GM19324 (cell line): ENCODE results near the gene GTF3C1.

Experiments
- ATAC-seq: cut with Tn5 transposase; IDR thresholded peaks from one replicate; pipeline ENCODE4 v1.9.1; 2021; ENCODE audit warnings: mild to moderate bottlenecking, moderate library complexity; ENCODE audit not compliant: unreplicated experiment, low FRiP score

Gene GTF3C1

DNA sequence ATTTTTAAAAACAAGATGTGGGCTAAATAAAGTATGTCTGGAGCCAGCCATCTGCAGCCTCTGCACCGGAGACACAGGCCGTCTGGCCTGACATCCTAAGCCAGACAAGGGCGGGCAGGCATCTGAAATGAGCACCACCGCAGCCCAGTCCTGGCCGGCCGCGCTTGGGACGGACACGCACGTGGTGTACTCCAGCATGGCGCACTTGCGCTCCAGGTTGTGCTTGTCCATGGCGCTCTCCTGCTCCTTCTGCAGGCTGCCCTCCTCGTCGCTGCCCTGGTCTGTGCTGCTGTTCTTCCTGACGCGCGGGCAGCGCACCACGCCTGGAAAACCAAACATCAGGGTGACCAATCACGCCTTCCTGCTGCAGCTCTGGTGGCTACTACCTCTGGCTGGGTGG lies 60.3 kb downstream of the GTF3C1 start:
- no peak for ATAC-seq

DNA sequence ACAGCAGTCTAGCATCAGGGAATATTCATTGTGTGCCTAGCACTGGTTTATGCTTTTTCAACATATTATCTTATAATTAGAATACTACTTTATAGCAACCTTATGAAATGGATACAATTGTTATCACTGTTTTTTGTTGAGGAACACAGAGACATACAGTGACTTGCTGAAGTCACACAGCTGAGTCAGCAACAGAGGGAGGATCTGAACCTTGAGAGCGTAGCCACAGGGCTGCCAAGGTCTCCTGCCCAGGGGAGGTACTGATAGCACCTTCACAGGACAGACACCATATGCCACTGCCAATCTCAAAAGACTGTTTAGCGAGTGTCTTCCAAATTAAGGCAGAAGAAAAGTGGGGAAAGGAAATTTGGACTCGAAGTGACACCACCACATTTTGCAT lies 63.0 kb downstream of the GTF3C1 start:
- ATAC-seq = no peak

DNA sequence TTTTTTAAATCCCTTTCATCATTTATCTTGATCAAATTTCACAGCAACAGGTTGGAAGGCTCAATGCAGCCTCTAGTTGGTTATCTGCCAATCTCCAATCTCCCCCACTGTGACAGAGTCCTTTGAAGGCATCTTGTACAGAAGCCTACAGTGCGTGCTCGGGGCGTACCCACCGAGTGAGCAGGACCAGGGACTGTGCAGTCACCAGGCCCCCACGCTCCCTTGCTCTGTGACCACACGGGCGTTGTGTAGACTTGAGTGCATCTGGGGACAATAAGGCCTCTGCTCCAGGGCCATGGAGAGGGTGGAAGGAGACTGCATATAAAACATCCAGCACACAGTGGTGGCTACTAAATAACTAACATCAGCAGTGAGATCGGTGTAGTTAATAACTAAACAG lies 63.4 kb downstream of the GTF3C1 start:
- no peak for ATAC-seq

DNA sequence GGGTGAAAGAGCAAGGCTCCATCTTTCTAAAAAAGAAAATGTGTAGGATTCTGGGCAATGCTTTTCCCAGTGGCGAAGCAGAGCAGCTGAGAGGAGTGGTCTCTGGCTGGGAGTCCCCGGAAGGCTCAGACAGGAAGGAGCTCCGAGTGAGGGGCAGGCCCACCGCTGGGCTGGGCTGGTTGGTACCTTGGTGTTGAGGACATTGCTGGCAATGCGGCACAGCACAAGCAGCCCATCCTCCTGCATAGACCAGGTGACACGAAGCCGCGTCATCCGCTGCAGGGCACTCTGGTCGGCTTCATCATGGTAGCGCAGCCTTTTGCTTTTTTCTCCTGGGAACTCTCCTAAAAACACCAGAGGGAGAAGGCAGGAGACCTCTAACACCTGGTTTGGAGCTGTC lies 63.9 kb downstream of the GTF3C1 start:
- no peak for ATAC-seq

DNA sequence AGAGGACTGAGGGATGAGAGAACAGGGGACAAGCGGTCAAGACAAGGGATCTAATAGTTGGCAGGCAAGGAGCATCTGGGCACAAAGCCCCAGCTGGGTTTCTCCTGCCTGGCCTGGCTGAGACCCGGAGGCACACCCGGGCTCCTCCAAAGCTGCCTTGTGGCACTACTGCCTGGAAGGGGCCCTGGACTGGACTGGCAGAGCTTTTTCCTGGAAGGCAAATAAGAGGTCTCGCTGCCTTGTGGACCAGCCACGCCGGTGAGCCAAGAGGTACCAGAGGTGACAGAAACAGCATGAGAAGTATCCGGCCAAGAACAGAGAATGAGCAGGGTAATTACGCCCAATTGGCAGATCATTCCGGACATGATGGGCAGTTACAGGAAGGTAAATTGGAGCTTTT lies 64.6 kb downstream of the GTF3C1 start:
- no peak for ATAC-seq

DNA sequence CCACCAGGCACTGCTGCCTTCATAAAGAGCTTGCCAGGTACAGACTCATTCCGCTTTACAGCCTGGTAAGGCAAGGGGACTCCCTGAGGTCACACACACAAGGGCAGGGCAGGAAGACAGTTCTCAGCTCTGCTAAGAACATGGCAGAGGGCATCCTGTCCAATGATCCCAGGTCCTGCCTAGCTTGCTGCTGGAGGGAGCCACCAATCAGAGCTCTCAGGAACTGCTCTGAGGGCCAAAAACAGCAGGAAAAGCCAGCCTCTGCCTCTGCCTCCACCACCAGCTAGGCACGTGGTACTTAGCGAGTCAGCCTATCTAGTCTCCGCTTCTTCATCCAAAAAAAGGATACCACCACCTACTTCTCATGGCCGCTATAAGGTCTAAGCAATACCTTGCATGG lies 66.1 kb downstream of the GTF3C1 start:
- no peak for ATAC-seq

DNA sequence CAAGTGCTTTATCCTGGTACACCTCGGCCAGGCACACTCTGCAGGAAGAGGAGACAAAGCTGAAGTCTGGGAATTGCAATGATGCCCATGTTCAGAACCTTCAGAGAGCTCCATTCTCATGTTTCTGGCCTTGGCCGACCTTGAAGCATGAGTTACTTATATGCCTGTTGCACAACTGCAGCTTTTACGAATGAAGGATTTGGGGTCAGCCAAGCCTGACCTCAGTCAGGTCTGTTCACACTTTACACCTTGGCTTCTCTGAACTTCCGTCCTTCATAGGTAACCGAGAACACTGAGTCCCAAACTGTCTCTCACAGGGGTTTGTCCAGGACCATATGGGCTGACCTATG lies 66.7 kb downstream of the GTF3C1 start:
- no peak for ATAC-seq

DNA sequence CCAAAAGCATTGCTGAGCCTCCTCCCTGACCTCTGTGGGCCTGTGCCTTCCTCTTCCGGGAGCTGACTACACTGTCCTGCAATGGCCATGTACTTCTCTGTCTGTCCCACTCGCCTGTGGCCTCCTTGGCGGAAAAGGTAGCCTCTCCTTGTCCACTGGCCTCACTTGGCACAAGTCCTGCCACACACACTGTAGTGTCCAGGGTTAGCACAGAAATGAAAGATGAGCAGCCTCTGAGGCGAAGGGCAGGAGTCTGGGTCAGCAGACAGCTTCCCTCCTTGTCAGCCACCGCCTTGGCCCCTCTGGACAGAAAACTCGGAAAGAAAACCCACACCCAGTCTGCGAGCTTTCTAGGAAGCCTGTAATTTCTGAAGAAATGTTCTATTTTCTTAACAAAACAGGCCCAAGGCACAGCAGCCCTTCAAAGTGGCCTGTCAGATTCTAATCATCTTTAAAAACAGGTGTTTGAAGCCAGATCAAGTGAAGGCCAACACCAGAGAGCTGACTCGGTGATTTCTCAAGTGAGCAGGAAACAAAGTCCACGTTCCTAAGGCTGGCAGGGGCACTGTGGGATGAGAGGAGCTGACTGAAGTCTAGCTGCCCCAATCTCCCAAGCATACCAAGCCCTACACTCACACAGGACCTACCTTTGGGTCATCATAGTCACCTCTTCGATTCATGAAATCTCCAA lies 67.2 kb downstream of the GTF3C1 start:
- ATAC-seq = no peak

DNA sequence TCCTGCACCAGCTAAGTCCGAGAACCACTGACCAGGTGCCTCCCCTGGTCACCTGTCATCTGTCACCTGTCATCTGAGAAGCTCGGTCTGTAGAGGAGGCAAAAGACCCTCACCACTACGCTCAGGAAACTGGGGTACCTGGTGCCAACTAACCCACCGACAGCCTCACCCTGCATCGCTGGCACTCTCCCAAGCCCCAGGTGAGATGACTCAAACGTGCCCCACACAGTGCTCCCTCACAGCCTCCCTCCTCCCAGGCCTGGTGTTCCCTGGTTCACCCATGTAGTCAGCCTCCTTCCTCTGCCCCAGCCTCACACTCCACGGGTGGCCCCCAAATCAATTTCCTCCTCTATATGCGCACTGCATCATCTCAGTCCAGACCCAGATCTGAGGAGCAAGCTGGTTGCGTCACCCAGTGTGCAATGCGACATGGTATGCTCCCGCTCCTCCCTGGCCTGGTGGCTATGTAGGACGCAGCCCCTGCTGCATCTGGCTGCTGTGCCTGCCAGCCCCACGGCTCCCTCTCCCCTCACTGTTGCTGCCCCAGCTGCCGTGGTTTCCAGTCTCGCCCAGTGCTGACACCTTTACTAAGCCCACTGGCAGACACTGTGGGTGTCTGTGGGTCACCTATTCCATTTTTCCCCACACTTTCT lies 68.3 kb downstream of the GTF3C1 start:
- ATAC-seq = no peak

DNA sequence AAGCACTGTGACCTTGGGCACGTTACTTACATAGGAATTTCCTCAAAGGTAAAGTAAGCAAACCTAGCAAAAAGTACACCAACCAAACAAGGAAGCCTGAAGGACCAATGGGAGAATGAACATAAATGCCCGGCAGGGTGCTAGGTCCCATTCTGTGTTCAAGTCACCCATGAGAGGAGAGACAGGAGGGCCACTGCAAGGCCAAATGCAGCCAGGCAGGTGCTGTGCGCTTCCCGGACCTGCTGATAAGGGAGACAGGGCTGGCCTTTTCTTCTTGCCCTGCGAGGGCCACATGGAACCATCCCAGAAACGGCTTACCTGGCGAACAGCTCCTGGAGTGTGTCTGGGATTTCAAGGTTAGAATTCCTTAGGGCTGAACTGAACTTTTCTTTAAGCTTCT lies 69.0 kb downstream of the GTF3C1 start:
- ATAC-seq = no peak

DNA sequence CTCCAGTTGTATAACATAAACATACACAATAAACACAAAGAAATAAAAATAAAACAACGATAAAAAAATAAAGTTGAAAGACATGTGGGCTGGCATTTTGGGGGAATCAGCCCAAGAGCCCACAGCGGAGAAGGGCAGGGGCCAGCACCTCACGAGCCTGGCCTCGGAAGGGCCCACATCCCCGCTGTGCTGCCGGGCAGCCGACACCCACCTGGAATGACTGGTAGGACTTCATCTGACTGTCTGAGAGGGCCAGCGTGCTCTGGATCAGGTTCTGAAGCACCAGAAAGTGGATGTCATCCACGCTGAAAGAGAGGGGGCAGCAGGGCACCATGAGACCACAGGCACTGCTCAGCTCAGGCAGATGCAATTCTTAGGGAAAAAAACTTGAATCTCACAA lies 73.5 kb downstream of the GTF3C1 start:
- ATAC-seq = no peak

DNA sequence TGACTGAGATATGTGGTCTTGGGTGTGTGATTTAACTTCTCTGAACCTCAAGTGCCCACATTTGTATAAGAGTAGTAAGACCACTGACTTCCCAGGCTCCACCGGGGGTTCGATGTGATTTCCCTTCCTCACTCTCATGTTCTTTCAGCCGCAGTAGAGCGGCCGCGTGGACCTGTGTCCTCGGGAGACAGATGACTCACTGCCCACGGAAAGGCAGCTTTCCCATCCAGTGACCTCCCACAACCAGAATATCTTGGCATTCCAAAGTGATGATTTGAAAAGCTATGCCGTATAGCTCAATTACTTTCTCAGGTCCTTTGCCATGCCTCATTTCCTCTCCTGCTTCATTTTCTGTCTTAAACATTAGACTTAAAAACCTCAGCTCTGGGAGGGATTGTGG lies 74.2 kb downstream of the GTF3C1 start:
- no peak for ATAC-seq

DNA sequence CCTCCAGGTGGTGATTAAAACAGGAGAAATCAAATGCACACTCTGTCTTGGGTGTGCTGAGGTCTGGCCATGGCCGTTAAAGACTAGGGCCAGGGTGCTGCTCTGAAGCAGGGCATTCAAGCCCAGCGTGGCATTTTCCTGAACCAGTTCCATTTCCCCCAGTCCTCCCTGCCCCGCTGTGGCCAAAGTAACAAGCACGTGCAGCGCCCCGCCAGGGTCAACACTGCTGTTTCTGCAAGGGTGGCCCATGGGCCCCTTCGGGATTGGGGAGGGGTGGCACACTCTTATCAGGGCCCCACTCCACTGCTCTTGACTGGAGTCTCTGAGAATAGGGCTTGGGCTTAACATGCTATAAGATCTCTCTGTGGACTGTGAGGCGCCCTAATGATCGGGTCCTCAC lies 74.8 kb downstream of the GTF3C1 start:
- no peak for ATAC-seq

DNA sequence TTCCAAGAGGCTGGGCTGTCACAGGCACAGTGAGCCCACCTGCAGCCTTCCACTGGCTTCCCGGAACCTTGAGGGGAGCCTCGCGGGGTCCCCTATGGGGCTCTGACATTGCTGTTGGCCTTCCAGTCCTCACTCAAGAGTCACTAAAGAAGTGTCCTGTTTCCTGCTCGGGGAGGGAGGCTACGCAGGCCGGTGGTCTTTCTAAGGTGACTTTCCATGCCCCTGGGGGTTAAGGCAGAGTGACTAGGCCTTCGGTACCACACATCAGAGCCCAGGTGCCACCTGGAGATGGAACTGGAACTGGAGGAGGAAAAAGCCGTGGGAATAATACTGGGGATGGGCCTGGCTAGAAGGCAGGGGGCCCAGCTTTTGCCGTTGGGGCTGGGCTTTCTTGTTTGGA lies 75.7 kb downstream of the GTF3C1 start:
- ATAC-seq = no peak

DNA sequence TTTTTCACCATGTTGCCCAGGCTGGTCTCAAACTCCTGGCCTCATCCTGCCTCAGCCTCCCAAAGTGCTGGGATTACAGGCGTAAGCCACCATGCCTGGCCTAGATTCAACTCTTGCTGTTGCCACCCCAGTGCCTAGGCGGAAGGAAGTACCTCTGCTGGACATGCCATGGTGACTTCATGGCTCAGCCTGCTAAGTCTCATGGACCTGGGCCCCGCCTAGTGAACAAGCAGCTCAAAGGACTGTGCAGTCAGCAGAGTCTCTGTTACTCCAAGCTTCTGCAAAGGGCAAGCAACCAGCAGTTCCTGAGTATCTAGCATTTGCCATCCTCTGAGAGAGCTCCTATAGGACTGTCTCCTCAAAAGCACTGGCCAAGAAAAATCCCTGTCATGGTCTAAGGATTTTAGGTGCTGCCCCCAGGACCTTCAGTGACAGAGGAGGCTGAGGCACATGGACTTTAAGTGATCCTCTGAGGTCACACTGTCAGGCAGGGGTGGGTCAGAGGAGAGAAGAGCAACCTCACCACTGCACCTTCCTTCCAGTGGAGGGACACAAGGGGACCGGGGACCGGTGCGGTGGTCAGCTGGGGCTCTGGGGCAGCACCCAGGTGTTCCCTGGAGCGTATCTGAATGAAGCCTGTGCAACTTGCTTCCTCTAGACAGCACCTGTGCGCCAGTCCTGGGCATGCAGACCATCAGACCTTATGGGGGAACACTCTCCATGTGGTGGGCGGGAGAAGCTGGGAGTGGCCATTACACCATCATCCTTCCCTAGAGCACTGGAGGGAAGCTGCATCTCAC lies 76.4 kb downstream of the GTF3C1 start:
- no peak for ATAC-seq

DNA sequence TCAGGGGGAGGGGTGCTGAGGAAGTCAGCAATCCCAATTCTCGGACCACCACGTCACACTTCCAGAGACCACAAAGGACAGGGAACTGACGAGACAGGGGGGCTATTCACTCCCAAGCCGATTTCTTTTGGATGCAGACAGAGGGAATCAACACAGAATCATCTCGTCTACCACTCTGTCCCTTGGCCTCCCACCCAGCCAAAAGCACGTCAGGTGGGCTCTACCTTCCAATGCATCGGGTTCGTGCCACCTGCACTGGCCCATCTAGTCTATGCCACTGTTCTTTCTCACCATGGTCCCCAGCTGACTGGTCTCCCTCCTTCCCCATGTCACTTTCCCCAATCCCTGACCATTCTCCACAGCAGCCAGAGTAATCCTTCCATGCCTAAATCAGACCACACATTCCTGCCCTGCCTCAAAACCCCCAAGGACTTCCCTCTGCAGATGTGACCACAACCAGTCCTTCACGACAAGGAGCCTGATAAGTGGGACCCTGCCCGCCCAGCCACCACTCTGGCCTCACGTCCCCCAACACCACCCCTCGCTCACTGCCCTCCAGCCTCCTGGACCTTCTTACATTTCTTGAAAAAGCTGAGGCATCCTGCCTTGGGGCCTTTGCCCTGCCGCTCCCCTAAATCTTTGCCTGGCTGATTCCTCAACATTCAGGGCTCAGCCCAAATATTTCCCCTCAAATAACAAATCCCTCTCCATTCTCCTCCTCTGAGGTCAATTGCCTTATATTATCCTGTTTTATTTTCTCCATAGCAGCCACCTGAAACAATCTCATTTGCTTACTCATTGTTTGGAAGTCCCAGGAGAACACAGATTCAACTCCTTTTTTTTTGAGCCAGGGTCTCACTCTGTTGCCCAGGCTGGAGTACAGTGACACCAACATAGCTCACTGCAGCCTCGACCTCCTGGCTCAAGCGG lies 77.4 kb downstream of the GTF3C1 start:
- no peak for ATAC-seq

DNA sequence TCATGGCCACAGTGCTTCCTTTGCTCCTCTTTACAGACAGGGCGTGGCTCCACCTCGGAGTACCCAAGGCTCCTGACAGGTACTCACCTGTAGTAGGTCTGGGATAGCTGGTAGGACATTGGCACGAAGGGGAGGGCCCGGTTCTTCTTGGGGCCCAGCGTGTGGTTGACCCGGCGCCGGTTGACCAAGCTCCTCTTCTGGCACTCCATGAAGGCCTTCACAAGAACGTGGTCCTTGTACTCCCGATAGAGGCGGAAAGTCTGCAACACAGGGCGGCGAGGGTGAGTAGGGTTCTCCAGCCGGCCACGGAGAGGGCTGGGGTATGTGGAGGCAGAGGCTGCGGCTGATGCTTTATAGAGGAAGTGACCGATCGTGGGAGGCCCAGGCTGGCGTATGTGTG lies 78.1 kb downstream of the GTF3C1 start:
- ATAC-seq = no peak

DNA sequence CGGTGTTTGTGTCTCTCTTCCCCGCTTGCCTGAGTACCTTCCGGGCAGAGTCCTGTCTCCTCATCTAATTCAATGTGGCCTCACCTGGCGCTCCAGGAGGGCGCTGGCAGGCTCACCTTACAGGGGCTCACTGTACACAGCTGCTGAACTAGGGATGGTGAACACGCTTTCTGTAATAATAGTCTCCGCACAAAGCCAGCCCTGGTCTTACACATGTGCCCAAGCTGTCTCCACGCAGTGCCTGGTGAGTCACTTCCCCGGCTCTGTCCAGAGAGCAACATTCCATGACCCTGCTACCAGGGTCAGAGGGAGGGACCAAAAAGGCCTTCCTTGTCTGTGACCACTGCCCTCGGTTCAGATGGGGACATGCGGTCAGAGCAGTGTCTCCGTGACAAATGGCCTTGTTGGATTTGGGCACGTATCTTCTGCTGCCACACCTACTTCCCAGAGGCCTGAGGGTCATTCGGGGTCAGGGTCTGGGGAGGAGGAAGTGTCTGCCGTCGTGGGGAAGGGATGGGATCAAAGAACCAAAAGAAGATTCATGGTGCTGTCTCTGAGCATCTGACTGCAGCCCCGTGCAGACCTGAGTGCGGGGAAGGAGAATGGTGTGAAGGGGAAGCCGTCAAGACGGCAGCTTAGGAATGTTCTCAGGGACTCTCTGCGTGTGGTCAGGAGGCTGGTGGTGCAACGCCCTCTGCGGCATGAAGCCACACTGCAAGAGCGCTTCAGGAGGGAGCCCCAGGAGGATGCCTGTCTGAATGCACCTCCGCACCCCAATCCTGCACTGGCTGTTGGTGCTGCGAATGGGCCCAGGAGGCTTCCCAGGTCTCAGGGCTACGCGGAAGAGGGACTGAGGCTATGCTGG lies 78.9 kb downstream of the GTF3C1 start:
- no peak for ATAC-seq

DNA sequence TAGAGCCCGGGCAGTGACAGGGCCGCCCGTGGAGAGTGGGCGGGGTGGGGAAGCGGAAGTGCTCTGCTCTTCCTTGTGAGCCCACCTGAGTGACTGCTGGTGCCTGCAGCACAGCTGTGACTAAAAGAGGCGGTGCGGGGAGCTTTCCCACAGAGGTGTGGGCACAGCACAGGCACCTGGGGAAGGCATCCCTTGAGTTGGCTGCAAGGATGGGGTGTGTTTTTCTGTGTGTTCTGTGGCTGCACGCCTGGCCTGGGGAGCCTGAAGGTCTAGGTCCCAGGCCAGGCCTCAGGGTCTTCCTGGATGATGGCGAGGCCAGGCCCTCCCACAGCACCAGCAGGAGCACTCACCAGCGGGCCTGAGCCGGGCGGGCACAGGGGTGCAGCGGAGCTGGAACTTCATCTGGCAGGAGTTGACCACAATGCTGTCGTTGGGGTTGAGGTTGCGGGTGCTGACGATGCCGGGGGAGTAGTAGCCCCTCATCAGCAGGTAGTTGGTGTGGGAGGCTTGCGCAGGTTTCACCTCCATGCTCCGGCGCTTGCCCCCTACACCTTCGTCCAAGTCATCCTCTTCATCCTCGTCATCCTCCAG lies 80.7 kb downstream of the GTF3C1 start:
- no peak for ATAC-seq

DNA sequence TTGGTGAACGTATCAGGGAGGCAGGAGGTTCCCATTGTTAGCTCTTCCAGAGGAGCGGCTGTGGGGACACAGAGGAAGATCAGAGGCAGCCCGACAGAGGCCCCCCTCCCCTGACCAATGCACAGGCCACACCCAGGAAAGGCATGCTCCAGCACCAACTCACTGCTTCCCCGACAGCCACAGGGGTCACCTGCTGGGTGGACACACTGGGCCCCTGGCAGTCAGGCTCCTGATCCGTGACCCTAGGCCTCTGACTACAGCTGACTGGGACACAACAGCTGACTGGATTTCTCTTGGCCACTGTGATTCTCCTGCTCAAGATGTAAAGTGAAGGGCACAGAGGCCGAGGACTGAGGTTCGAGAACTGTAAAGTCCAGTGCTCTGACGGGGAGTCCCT lies 84.2 kb downstream of the GTF3C1 start:
- ATAC-seq = no peak
